Activated CD4-positive, CD25-positive, alpha-beta regulatory T cell treated with anti-CD3 and anti-CD28 coated beads, Interleukin-2, amount 50 U/mL, for 16 hours (primary cell): Measurements from ENCODE around the gene CTNNA2.
"Not testable (repeated sequence)": the region's sequence is repeated elsewhere in the genome, so short reads cannot be mapped to it uniquely, and the experiment has no call there.

ENCODE experiments used
- DNase-seq: peaks from one replicate; pipeline ENCODE4 v3.0.0-alpha.2; 2020; ENCODE audit warnings: low read depth, low spot score

Gene CTNNA2

GRCh38 chr2:80145499-80145898, 632.6 kb downstream of the CTNNA2 start:
- no peak for DNase-seq

- DNase-seq: not testable (repeated sequence)
Measured at GRCh38 chr2:80146757-80147156, 633.9 kb downstream of the CTNNA2 start.

DNA sequence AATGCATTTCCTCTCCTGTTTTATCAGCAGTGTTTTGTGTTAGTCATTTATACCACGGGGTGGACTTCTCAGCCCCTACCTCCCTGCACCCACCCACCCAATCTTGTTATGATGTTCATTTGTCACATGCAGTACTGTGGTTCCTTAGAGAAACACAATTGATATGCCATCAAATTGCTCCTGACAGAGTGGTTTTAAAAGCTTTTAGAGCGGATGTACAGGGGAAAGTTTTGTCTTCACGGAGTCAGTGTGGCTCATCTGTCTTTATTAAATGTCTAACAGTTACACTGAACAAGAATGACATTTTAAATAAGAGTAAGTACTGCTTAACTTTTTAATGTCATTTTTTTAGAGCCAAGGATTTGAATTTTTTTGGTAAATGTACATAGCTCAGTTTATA, 634.8 kb downstream of the CTNNA2 start:
- DNase-seq: no peak

DNA sequence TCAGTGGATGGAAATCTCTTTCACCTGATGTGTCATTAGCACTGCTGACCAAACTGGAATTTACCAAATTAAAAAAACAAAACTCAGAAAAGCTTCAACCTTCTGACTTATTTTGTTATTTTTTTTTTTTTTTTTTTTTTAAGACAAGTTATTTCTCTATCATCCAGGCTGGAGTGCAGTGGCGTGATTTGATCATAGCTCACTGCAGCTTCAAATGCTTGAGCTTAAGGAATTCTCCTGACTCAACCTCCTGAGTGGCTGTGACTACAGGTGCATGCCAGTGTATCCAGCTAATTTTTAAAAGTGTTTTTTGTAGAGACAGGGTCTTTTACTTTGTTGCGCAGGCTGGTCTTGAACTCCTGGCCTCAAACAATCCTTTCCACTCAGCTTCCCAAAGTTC, 636.1 kb downstream of the CTNNA2 start:
- DNase-seq: no peak

DNA sequence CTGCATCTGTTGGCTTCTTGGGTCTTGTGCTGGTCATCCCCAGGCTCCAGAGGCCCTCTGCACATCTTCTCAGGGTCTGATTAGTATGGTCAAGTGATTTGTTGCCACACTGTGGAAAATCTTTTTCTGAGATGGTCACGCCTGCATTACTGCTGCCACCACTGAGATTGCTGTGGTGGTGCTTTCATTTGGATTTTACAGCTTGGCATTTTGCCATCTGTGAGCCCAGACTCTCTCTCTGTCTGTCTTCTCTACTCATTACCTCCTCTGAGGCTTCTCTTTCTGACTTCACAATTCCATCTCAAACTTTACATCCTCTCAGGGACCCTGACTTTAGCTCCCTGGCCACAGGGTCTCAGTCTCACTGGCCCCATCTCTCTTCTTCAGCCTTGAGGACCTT, 637.1 kb downstream of the CTNNA2 start:
- DNase-seq: no peak

DNA sequence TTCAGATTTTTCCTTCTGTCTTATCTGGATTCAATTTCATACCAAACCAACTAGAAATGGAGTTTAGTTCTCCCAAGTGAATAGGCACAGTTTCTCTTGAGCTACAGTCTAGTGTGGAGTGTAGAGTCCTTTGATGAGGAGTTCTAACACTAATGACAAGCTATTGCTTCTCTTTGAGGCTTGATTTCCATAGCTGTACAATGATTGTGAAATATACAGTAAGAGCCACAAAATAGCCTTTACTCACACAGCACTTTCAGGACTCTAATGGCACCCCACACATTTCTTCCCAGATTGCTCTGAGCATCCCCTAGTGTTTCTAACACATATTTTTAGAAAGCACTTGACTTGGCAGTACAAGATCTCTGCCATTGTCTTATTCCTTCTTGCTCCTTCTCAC, 638.4 kb downstream of the CTNNA2 start:
- DNase-seq: no peak

DNA sequence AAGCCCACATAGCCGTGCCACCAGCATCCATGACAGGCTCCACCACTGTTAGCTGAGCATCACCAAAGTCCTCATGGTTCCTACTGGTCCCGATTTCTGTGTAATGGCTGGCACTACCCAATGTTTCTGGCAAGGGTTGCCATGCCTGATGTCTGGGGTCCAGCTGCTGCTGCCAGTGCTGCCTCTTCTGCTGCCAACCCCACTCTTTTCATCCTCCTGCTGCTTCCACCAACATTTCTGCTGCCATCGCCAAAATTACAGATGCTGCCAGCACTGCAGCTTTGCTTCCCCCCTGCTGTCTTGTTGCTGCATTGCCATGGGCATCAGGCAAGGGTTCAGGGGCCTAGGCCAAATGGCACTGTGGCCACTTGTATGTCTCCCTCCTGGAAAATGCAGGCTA, 638.8 kb downstream of the CTNNA2 start:
- DNase-seq: no peak

- no peak for DNase-seq
Measured at GRCh38 chr2:80153151-80153550, 640.3 kb downstream of the CTNNA2 start.

DNA sequence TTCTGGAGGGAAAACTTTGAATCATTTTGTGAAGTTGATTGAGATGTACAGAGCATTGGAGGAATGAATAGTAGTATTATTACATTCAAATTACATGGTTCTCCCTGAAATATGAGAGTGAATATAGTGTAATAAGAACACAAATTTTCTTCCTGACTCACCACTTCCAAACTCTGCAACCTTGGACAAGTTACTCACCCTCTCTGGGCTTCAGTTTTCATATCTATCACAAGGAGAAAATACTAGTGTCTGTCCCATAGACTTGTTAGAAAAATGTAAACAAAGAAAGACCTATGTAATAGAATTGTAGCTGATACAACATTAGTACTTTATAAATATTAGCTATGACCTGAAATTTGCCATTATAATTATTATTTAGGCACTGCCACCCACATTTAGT, 640.9 kb downstream of the CTNNA2 start:
- no peak for DNase-seq

- DNase-seq: no peak
Measured at GRCh38 chr2:80154231-80154915, 641.5 kb downstream of the CTNNA2 start.

- DNase-seq: no peak
Measured at GRCh38 chr2:80164375-80164774, 651.5 kb downstream of the CTNNA2 start.

GRCh38 chr2:80166483-80167171, 653.8 kb downstream of the CTNNA2 start:
- no peak for DNase-seq

DNA sequence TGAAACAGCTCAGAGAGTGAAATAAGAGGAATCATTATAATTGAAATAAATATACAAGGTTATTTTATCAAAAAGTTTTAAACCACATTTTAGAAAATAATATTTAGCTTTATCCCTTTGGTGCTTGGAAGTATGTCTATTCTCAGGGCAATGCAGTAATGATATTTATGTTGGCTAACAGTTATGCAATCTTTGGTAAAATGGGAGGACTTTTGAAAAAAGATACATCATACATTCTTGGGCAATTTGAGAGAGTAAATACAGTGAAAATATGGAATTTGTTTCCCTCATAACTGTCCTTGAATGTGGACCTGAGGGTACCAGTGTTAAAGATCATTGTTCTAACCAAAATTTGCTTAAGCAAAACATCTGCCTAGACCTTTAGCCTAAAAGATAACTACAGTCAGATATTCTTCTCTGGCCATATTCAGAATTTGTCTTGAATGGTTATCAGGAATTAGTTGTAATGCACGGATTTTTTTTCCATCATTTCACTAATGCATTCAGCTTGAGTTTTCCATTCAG, 654.5 kb downstream of the CTNNA2 start:
- no peak for DNase-seq

DNA sequence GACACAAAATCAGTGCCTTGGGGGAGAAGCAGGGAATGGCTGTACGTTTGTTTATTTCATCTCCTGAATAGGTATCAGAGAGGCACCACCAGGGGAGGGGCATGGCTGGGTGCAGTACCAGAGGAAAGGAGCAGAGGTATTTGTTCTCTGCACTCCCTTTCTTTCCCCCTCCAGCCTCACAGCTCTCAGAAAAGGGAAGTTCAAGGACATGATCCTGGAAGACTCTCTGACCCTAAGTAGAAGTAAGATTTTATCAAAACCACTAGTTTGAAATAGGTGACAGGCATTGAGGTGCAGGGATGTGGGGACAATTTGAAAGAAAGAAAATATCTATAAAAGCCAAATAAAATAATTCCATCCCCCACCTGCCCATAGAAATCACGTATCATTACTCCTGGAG, 655.2 kb downstream of the CTNNA2 start:
- DNase-seq: no peak

- no peak for DNase-seq
Measured at GRCh38 chr2:80168801-80169200, 656.0 kb downstream of the CTNNA2 start.

DNA sequence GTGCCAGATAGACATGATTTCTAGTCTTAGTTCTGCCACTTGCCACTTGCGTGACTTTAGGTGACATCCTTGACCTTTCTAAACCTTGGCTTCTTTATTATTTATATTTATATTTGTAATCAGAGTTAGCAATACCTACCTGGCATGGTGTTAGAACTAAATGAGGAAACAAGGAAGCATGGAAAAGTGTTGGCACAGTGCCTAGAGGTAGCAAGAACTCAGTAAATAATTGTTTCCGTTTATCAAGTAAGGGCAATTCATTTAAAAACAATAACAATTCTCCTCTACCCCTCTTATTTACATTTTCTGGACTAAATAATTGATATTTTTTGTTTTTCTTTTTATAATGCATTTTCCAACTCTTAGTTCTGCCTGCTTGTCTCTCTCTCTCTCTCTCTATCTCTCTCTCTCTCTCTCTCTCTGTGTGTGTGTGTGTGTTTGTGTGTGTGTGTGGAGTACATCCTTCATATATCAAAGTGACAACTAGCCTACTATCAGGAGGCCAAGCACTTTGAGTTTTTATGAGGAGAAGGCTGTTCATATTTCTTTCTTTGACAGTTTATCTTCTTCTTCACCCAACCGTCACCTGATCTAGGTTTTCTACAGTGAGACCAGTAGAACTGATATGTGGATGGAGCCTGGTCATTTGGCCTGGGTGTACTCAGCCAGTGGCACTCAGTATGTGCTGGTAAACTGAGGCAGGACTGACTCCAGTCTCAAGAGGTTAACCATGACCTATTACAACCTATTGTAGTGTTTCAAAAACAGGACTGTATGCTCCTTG, 657.2 kb downstream of the CTNNA2 start:
- DNase-seq: no peak

GRCh38 chr2:80185091-80185490, 672.2 kb downstream of the CTNNA2 start:
- no peak for DNase-seq

DNA sequence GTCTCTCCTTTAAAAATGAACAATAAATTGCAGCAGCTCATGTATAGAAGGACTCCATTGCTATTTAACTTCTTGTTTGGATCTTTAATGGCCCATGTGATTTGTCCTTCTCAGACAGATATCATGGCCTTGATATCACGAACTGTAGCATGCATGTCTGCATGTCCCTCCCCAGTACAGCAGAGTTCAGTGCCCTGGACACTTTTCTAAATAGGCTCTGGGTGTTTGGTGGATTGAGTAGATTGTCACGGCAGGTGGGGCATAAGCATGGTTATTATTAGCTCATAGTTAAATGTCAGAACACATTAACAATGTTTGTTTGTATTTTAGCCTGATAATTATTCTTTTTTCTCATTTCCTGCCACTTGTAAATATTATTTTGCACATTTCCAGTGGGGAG, 673.4 kb downstream of the CTNNA2 start:
- no peak for DNase-seq

GRCh38 chr2:80187156-80187555, 674.3 kb downstream of the CTNNA2 start:
- no peak for DNase-seq

DNA sequence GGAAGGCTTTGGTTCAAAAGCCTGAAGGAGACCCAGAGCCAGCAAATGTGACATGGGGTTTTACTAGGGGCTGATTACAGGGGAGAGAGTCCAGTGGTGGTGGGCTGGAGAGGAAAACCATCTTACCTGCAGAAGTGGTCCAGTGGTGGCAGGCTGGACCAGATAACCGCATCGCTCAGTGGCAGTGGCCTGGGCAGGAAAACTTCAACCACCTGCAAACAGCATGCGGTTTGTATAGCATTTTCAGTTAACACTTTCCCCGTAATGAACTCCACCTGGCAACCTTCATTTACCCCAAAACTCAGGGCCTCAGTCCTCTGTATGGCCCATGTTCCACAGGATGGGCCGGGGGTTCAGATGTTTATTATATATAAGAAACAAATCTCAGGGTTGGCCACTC, 677.3 kb downstream of the CTNNA2 start:
- no peak for DNase-seq

DNA sequence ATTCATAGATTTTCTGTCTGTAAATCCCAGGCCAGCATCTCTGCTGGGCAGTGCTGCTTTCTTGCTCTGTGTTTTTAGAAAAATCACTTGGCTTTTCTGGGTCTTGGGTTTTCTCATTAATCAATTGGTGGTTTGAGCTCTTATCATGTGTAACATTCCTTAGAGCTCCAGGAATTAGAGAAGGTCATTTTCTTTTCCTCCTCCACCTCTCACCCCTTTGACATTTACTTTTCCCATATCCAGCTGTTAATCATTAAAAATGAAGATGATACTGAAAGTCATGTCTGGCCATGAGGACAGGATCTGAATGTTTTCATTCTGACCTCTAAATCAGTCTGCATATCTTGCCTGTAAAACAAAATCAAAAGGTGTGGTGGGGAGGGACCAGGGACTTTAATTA, 680.7 kb downstream of the CTNNA2 start:
- DNase-seq: no peak

GRCh38 chr2:80195034-80195433, 682.2 kb downstream of the CTNNA2 start:
- DNase-seq: no peak

DNA sequence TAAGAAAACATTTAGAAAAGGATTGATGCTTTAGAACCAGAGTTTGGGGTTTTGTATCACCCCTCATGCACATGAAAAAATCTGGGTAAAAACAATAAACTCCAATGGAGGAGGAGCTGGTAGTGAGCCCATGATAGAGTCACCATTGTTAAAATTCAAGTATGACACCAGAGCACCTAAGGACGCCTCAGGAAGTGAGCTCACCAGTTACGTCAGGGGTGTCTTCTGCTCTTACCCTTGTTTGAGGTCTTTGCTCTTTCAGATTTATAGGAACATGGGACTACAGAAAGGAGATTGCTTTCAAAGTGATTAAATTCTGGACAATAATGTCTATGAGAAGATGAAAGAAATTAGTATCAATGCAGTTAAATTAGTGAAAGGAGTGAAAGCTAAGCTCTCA, 685.2 kb downstream of the CTNNA2 start:
- DNase-seq: no peak
